SK-N-SH (cell line): ENCODE results near the gene USB1. TPM values are rescaled to one million over a fixed set of nuclear protein-coding genes. Genes with fewer than 3 reads are reported as not detected.

Experiments used
- CTCF ChIA-PET: fragments of 300-600, 350-600 bp; formaldehyde crosslinking; extraction: SDS; loops from one replicate; lab custom pipeline; 2021; lab: Yijun Ruan, JAX
- POLR2A ChIA-PET: fragments of 350-600 bp; sonication (Branson Sonifier 250); formaldehyde crosslinking; extraction: SDS; loops from one replicate; lab custom pipeline; 2020; ENCODE audit warnings: antibody characterized with exemption, inconsistent platforms; lab: Yijun Ruan, JAX
- DNase-seq: peaks from one replicate; pipeline ENCODE4 v3.0.0; 2012
- H2AFZ ChIP-seq: fragments of 200-600 bp; sonication (generic); 2 replicates; pipeline ENCODE4 v1.8.1; 2016; ENCODE audit warnings: antibody characterized with exemption, mild to moderate bottlenecking, low read depth
- H3F3A ChIP-seq: fragments of 200-600 bp; sonication (generic); replicated peaks from 2 replicates; pipeline ENCODE3; 2016; ENCODE audit warnings: antibody characterized with exemption, mild to moderate bottlenecking; ENCODE audit not compliant: insufficient read depth
- H3K27ac ChIP-seq, 2 experiments: fragments of 200-500 bp in 1 of 2; fragments of 200-600 bp in 1 of 2; sonication (Bioruptor generic) in 1 of 2; sonication (generic), shearing (Covaris generic) in 1 of 2; 2 replicates each; pipeline versions ENCODE4 v1.5.1 to v1.6.1; 2014 to 2016; ENCODE audit warnings: low read depth in 2 of 2, inconsistent platforms in 1 of 2, low read length in 1 of 2, mild to moderate bottlenecking in 1 of 2, mixed read lengths in 1 of 2
- H3K27me3 ChIP-seq: fragments of 200-600 bp; sonication (generic), shearing (Covaris generic); 2 replicates; pipeline ENCODE4 v1.6.1; 2016; ENCODE audit warnings: mixed run types; ENCODE audit not compliant: insufficient read depth
- H3K36me3 ChIP-seq, 2 experiments: fragments of 200-500 bp in 1 of 2; fragments of 200-600 bp in 1 of 2; sonication (Bioruptor generic) in 1 of 2; sonication (generic) in 1 of 2; replicated peaks in 1 of 2; 2 replicates each; pipeline versions ENCODE3 to v1.5.1; 2014 to 2016; ENCODE audit warnings: low read length in 1 of 2, mild to moderate bottlenecking in 1 of 2; ENCODE audit not compliant: insufficient read depth in 2 of 2, control insufficient read depth in 1 of 2
- H3K4me1 ChIP-seq, 2 experiments: fragments of 200-500 bp in 1 of 2; fragments of 200-600 bp in 1 of 2; sonication (Bioruptor generic) in 1 of 2; sonication (generic), shearing (Covaris generic) in 1 of 2; 2 replicates each; pipeline versions ENCODE4 v1.5.1 to v1.6.1; 2014 to 2016; ENCODE audit warnings: low read depth in 1 of 2, low read length in 1 of 2, mixed run types in 1 of 2; ENCODE audit not compliant: insufficient read depth in 2 of 2, control insufficient read depth in 1 of 2
- H3K4me2 ChIP-seq: fragments of 200-600 bp; sonication (generic), shearing (Covaris generic); 2 replicates; pipeline ENCODE4 v1.6.1; 2017; ENCODE audit warnings: mixed run types
- H3K4me3 ChIP-seq, 2 experiments: fragments of 200-500 bp in 1 of 2; fragments of 200-600 bp in 1 of 2; sonication (Bioruptor generic) in 1 of 2; sonication (generic), shearing (Covaris generic) in 1 of 2; 2 replicates each; pipeline versions ENCODE4 v1.5.1 to v1.8.1; 2014 to 2016; ENCODE audit warnings: low read depth in 2 of 2, inconsistent platforms in 1 of 2, low read length in 1 of 2, mild to moderate bottlenecking in 1 of 2, mixed read lengths in 1 of 2, moderate library complexity in 1 of 2
- H3K79me2 ChIP-seq: fragments of 200-600 bp; sonication (generic); 2 replicates; pipeline ENCODE4 v1.8.1; 2017; ENCODE audit warnings: mild to moderate bottlenecking; ENCODE audit not compliant: insufficient read depth
- H3K9ac ChIP-seq: fragments of 200-600 bp; sonication (generic); 2 replicates; pipeline ENCODE4 v1.6.1; 2017; ENCODE audit warnings: mixed run types
- H3K9me2 ChIP-seq: fragments of 200-600 bp; sonication (generic); 2 replicates; pipeline ENCODE4 v1.6.1; 2017; ENCODE audit warnings: mixed run types
- H3K9me3 ChIP-seq: fragments of 200-600 bp; sonication (generic); 2 replicates; pipeline ENCODE4 v1.6.1; 2017; ENCODE audit warnings: mixed run types, mild to moderate bottlenecking, moderate library complexity
- H4K20me1 ChIP-seq: fragments of 200-600 bp; sonication (generic); 2 replicates; pipeline ENCODE4 v1.6.1; 2017; ENCODE audit warnings: mild to moderate bottlenecking, mixed run types; ENCODE audit not compliant: insufficient read depth
- CHD2 ChIP-seq: fragments of 150-350 bp; IDR thresholded peaks from 2 replicates; pipeline ENCODE4 v1.6.1; 2018; ENCODE audit warnings: low read length; ENCODE audit not compliant: partially characterized antibody
- ELF1 ChIP-seq: IDR thresholded peaks from 2 replicates; pipeline ENCODE4 v1.4.0; 2012
- EP300 ChIP-seq, 2 experiments: IDR thresholded peaks; 2 replicates each; pipeline versions ENCODE4 v1.4.0 to v1.6.1; 2012; ENCODE audit warnings: borderline replicate concordance in 1 of 2, low read depth in 1 of 2, low read length in 1 of 2
- GABPA ChIP-seq: IDR thresholded peaks from 2 replicates; pipeline ENCODE4 v1.4.0; 2012; ENCODE audit warnings: low read depth, mild to moderate bottlenecking
- NFIC ChIP-seq: IDR thresholded peaks from 2 replicates; pipeline ENCODE4 v1.4.0; 2012; ENCODE audit warnings: borderline replicate concordance
- NRF1 ChIP-seq: IDR thresholded peaks from 2 replicates; pipeline ENCODE4 v1.6.1; 2012; ENCODE audit warnings: low read depth, mild to moderate bottlenecking, low read length
- RCOR1 ChIP-seq: fragments of 150-350 bp; IDR thresholded peaks from 2 replicates; pipeline ENCODE4 v1.6.1; 2017; ENCODE audit warnings: antibody characterized with exemption, low read length
- RFX5 ChIP-seq: IDR thresholded peaks from 2 replicates; pipeline ENCODE4 v1.6.1; 2012; ENCODE audit warnings: mild to moderate bottlenecking, improper control_type of control experiment, low read length
- TCF12 ChIP-seq: IDR thresholded peaks from 2 replicates; pipeline ENCODE4 v1.4.0; 2012
- YY1 ChIP-seq: IDR thresholded peaks from 2 replicates; pipeline ENCODE4 v1.4.0; 2012; ENCODE audit warnings: low read depth, mild to moderate bottlenecking
- WGBS: methylation state at CpG from one replicate; pipeline ENCODE4 v1.1.6; 2017; ENCODE audit warnings: low lambda C conversion rate; 5-methylcytosine and 5-hydroxymethylcytosine counted together
- polyA plus RNA-seq, 3 experiments: library from polyadenylated mRNA; depleted of rRNA; stranded (reverse); fragments of >200 nt; gene quantifications; 2 replicates each; pipeline ENCODE4 v1.2.3, GENCODE V29; 2012
- TF ChIP-seq, protein P1 (sequence below): fragments of 200-600 bp; sonication (generic); IDR thresholded peaks from 2 replicates; pipeline ENCODE4 v1.6.1; 2017; ENCODE audit warnings: antibody characterized with exemption, mild to moderate bottlenecking, moderate library complexity
- TF ChIP-seq, protein P2 (sequence below): fragments of 150-350 bp; IDR thresholded peaks from 2 replicates; pipeline ENCODE4 v1.6.1; 2017; ENCODE audit warnings: antibody characterized with exemption, low read length, low read depth, borderline replicate concordance
- TF ChIP-seq, protein P3 (sequence below): IDR thresholded peaks from 2 replicates; pipeline ENCODE4 v1.4.0; 2012; ENCODE audit warnings: low read depth, borderline replicate concordance
- TF ChIP-seq, protein P4 (sequence below): fragments of 150-350 bp; IDR thresholded peaks from 2 replicates; pipeline ENCODE4 v1.6.1; 2016; ENCODE audit warnings: mild to moderate bottlenecking, low read depth, low read length

Gene USB1
- polyA plus RNA-seq, 1 of the 3 experiments (the other 2 are of a cell fraction) = 94.1 TPM

DNA sequence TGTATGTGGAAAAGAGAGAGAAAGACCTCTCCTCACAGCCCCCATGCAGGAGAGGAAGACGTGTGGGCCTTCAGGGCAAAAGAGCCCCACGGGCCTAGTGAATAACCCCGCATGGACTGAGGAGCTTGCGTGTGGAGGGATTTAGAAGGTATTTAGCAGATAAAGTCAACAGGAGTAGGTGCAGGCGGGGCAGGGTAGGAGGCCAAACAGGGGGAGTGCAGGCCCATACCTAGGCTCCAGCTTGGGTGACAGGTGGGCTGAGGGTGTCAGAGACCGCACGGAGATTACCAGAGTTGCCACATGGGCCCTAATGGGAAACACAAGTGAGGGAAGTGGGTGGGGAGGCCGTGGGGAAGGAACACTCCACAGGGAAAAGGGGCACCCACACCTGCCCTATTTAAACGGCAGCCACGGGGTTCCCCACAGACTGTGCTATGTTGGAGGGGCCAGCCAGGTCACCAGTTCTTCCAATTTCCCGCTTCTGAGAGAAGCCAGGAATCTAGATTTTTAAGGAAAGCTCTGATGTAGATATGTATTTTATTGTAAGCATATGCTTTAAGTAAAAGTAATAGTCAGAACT is 22.1 kb upstream of the USB1 start:
- no peak for TF ChIP-seq RFX5
- TF ChIP-seq, protein P1, sequence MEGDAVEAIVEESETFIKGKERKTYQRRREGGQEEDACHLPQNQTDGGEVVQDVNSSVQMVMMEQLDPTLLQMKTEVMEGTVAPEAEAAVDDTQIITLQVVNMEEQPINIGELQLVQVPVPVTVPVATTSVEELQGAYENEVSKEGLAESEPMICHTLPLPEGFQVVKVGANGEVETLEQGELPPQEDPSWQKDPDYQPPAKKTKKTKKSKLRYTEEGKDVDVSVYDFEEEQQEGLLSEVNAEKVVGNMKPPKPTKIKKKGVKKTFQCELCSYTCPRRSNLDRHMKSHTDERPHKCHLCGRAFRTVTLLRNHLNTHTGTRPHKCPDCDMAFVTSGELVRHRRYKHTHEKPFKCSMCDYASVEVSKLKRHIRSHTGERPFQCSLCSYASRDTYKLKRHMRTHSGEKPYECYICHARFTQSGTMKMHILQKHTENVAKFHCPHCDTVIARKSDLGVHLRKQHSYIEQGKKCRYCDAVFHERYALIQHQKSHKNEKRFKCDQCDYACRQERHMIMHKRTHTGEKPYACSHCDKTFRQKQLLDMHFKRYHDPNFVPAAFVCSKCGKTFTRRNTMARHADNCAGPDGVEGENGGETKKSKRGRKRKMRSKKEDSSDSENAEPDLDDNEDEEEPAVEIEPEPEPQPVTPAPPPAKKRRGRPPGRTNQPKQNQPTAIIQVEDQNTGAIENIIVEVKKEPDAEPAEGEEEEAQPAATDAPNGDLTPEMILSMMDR = no peak
- TF ChIP-seq TCF12 = no peak
- TF ChIP-seq YY1 = no peak
- no peak for TF ChIP-seq NFIC
- TF ChIP-seq ELF1 = no peak
- TF ChIP-seq NRF1 = no peak
- no peak for TF ChIP-seq RCOR1
- TF ChIP-seq, protein P2, sequence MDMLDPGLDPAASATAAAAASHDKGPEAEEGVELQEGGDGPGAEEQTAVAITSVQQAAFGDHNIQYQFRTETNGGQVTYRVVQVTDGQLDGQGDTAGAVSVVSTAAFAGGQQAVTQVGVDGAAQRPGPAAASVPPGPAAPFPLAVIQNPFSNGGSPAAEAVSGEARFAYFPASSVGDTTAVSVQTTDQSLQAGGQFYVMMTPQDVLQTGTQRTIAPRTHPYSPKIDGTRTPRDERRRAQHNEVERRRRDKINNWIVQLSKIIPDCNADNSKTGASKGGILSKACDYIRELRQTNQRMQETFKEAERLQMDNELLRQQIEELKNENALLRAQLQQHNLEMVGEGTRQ = no peak
- TF ChIP-seq, protein P3, sequence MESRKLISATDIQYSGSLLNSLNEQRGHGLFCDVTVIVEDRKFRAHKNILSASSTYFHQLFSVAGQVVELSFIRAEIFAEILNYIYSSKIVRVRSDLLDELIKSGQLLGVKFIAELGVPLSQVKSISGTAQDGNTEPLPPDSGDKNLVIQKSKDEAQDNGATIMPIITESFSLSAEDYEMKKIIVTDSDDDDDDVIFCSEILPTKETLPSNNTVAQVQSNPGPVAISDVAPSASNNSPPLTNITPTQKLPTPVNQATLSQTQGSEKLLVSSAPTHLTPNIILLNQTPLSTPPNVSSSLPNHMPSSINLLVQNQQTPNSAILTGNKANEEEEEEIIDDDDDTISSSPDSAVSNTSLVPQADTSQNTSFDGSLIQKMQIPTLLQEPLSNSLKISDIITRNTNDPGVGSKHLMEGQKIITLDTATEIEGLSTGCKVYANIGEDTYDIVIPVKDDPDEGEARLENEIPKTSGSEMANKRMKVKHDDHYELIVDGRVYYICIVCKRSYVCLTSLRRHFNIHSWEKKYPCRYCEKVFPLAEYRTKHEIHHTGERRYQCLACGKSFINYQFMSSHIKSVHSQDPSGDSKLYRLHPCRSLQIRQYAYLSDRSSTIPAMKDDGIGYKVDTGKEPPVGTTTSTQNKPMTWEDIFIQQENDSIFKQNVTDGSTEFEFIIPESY = no peak
- TF ChIP-seq EP300 (IDR thresholded peaks at IDR 0.05; ENCODE audit: borderline replicate concordance in 1 of 2, low read depth in 1 of 2, low read length in 1 of 2) = no peak
- no peak for TF ChIP-seq CHD2
- TF ChIP-seq, protein P4, sequence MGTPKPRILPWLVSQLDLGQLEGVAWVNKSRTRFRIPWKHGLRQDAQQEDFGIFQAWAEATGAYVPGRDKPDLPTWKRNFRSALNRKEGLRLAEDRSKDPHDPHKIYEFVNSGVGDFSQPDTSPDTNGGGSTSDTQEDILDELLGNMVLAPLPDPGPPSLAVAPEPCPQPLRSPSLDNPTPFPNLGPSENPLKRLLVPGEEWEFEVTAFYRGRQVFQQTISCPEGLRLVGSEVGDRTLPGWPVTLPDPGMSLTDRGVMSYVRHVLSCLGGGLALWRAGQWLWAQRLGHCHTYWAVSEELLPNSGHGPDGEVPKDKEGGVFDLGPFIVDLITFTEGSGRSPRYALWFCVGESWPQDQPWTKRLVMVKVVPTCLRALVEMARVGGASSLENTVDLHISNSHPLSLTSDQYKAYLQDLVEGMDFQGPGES = no peak
- TF ChIP-seq GABPA = no peak
- H2AFZ ChIP-seq = no peak overlapping the region
- H3K4me2 ChIP-seq = no peak overlapping the region
- H4K20me1 ChIP-seq = no peaks in the 10 kb centered on the region
- no peaks in the 10 kb centered on the region for H3K4me1 ChIP-seq
- H3K79me2 ChIP-seq = no peaks in the 10 kb centered on the region
- POLR2A ChIA-PET = no interaction called here
- H3K27me3 ChIP-seq = no peaks in the 10 kb centered on the region; the same call in 1 of the 2 replicates
- no peak for DNase-seq
- no peaks in the 10 kb centered on the region for H3F3A ChIP-seq
- H3K9me2 ChIP-seq = no peaks in the 10 kb centered on the region
- 86% methylated on average over 11 of the region's 11 CpGs for WGBS
- H3K36me3 ChIP-seq = no peaks in the 10 kb centered on the region
- H3K9ac ChIP-seq = no peak overlapping the region
- H3K4me3 ChIP-seq = no peak overlapping the region
- CTCF ChIA-PET = interaction anchor here (0.6 to 1.8 kb wide), 6 partner anchors 9 to 201 kb away, joined by 3 to 5 read pairs (median 4); partner anchors contain the start of gene ZNF319
- H3K9me3 ChIP-seq = no peaks in the 10 kb centered on the region
- no peak overlapping the region for H3K27ac ChIP-seq
